HTR-8/SVneo (cell line): ENCODE results near the gene P3H3.

ENCODE experiments used
- DNase-seq: peaks from one replicate; pipeline ENCODE4 v3.0.0; 2011; ENCODE audit warnings: low spot score, mixed read lengths; ENCODE audit not compliant: insufficient read length
- FAIRE-seq: peaks from 2 replicates; lab custom pipeline; 2011; peaks lifted over from hg19 to GRCh38; lab: Jason Lieb, UNC

P3H3 gene, protein sequence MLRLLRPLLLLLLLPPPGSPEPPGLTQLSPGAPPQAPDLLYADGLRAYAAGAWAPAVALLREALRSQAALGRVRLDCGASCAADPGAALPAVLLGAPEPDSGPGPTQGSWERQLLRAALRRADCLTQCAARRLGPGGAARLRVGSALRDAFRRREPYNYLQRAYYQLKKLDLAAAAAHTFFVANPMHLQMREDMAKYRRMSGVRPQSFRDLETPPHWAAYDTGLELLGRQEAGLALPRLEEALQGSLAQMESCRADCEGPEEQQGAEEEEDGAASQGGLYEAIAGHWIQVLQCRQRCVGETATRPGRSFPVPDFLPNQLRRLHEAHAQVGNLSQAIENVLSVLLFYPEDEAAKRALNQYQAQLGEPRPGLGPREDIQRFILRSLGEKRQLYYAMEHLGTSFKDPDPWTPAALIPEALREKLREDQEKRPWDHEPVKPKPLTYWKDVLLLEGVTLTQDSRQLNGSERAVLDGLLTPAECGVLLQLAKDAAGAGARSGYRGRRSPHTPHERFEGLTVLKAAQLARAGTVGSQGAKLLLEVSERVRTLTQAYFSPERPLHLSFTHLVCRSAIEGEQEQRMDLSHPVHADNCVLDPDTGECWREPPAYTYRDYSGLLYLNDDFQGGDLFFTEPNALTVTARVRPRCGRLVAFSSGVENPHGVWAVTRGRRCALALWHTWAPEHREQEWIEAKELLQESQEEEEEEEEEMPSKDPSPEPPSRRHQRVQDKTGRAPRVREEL

DNA sequence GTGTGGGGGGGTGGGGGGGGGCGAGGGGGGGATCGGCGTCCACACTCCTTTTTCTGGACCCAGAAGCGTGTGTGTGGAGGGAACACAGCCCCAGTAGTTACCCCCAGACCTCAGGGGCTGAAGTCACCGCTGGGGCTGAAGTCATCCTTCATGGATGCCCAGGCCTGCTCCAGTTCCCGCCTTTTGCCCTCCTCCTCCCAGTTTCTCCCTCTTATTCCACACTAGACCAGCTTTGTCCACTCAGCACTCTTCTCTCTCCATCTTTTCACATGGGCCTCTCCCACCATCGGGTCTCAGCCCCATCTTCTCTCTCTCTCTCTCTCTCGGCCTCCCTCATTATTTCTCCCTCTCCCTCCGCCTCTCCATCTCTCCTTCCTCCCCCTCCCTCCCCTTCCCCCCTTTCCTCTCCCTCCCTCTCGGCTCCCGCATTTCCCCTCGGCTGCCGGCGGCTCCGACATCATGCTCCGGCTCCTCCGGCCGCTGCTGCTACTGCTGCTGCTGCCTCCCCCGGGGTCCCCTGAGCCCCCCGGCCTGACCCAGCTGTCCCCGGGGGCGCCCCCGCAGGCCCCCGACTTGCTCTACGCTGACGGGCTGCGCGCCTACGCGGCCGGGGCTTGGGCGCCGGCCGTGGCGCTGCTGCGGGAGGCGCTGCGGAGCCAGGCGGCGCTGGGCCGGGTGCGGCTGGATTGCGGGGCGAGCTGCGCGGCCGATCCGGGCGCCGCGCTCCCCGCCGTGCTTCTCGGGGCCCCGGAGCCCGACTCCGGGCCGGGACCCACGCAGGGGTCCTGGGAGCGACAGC, at the start of gene P3H3:
Gene P3H3, plus strand, starts transcription at position 426 of the 799 bp plus-strand sequence. Its CDS starts 34 bp downstream, at position 460.
- peak; percentile 86 for FAIRE-seq
- peak; percentile 72 for DNase-seq

DNA sequence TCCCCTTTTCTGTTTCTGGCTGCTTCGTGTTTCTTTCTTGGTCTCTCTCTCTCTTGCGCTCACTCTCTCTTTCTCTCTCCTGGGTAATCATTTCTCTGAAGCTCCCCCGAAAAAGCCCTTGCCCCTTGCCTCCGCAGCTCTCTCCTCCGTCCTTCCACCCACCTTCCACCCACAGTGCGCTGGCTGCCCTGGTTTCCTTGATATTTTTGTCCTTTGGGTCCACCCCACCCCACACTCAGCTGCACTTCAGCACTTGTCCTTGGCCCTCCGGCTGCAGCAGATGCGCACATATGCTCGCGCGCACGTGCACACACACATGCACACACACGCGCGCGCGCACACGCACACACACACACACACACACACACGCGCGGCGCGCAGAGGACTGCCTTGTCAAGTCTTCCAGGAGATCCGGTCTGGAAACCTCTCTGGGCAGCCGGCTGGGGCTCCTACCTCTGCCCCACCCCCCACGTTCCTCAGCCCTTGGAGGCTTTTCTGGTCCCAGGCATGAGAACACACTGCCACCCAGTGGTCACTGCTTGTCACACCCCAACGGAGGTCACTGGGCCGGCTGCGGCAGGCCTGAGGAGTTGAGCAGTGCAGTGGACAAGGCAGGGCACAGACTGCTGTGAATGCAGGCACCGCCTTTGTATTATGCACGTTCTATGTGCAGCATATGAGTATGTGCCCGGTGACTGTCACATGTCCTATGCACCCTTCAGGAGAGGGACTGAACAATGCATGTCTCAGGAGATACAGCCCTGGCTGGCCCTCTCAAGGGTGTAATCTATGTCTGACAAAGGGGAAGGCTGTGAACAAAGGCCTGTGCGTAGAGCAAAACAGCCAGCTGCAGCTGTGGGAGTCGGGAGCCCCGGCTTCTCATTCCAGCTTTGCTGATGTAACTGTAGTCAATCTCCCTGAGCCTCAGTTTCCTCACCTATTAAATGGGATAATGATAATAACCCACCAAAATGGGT, 49.3 kb upstream of the P3H3 start:
- FAIRE-seq, result peak; percentile 99

DNA sequence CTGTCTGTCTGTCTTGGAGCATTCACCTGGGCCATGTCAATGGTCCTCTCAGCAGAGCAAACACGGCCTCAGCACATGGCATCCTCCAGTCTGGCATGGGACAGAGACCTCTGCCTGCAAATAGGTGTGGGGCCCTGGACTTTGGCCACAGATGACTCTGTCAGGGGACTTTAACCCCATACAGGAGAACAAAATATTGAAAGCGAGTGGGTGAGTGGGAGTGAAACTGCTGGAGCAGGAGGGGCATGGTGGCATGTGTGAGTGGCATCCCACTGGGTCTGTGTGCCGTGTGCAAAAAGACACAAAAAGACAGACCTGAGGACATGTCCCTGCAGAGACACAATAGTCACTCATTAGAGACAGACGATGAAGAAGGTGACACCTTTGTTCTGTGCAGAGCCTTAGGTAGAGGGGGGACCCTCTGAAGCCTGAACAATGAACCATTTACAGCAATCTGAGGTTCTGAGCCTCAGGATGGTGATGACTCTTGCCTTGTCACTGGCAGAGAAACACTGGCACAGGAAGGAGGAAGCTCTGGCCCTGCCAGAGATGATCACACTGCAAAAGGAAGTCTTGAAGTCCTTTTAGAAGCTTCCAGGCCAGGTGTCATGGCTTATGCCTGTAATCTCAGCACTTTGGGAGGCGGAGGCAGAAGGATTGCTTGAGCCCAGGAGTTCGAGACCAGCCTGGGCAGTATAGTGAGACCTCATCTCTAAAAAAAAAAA, 48.3 kb upstream of the P3H3 start:
- FAIRE-seq (peak; percentile 81), DNase-seq (no peak)

More for the DNA sequence above, 49.3 kb upstream of the P3H3 start:
- peak; percentile 94 for DNase-seq

DNA sequence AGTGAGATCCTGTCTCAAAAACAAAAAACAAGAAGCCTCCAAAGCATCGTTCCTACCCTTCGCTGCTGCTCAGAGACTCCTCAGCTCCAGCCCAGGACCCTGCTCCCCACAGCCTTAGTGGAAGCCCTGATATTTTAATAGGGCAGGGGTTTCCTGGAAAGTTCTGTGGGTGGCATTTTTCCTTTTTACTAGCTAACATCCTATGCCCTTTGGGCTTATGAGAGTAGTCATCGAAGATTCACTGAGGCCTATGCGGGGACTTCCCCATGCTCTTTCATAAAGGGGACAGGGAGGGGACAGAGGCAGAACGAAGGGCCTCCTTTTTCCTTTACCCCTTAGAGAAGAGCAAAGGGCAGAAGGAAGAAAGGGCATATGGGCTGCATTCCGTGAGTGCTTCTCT, 47.6 kb upstream of the P3H3 start:
- no peak for DNase-seq
- FAIRE-seq, result no peak

DNA sequence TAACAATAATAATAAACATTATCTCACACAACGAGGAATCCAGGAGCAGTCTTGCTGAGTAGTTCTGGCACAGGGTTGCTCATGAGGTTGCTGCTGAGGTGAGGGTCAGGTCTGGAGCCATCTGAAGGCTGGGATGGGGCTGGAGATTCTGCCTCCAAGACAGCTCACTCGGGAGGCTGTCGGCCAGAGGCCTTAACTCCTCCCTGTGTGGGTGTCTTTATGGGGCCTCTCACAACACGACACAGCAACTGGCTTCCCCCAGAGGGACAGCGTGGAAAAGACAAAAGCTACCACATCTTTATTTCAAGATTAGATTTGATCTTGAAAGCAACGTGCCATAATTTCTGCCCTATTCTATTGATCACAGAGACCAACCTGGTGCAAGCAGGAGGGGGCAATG, 46.1 kb upstream of the P3H3 start:
- no peak for FAIRE-seq
- no peak for DNase-seq

DNA sequence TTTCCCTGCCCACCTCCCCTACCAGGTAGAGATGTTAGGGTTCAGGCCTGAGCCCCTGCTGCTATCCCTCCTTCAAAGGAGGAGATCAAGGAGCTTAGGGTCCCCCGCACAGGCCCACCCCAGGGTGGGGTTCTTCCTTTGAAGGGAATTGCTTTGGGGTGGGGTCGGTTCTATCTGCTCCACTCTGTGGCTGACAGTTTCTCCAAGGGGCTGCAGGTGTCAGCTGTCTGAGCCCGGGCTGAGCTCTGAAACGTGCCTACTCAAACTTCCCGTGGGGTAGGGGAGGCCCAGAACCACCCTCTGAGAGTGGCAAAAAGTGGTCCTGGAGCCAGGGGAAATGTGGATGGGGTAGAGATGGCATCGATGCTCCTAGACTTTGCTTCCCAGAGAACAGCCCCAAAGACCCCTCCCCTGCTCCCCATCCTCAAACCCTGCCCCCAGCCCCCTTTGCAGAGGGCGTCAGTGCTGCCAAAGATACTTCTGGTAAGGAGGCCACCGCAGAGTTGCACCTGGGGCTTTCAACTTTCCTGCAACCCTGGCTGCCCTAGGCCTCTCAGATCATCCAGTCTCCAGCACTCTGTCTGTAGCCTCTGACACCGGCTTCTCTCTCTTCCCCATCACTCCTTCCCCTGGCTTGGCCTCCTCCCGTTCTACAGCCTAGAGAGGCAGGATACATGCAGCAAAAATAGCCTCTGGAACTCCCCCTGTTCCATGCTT, 45.2 kb upstream of the P3H3 start:
- DNase-seq (no peak), FAIRE-seq (no peak)

DNA sequence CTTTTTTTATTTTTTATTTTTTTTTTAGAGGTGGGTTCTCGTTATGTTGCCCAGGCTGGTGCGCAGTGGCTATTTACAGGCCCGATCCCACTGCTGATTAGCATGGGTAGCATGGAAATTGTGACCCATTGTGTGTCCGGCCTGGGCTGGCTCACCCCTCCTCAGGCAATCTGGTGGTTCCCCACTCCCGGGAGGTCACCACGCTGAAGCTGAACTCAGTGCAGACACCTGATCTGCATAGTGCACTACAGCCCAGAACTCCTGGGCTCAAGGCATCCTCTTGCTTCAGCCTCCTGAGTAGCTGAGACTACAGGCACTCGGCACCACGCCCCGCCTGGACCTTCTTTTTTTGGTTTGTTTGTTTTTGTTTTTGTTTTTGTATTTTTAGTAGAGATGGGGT, 44.4 kb upstream of the P3H3 start:
- no peak for DNase-seq
- FAIRE-seq, result no peak

DNA sequence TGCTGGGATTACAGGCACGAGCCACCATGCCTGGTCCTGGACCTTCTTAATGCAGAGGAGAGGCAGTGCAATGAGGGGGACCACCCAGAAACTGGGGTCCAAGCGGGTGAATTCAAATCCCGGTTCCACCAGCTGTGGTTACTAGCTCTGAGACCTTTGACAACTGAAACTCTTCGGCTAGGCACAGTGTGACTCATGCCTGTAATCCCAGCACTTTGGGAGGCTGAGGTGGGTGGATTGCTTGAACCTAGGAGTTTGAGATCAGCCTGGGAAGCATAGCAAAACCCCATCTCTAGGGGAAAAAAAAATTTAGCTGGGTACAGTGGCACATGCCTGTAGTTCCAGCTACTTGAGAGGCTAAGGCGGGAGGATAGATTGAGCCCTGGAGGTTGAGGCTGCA, 43.9 kb upstream of the P3H3 start:
- FAIRE-seq (no peak), DNase-seq (no peak)

DNA sequence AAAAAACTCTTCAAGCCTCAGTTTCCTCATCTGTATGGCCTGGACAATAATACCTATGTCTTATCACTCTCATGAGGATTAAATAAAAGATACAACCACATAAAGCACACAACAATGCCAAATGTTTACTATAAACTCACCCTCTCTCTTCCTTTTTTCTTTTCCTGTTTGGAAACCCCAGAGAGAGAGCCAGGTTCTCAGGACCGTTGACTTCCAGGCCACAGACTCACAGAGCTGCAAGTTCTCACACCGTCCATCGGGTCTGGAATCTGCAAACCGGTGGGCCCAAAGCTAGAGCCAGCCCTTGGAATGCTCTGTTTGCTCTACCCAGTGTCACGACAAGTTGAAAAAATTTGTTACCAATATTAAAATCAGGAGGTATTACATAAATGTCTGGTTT, 43.4 kb upstream of the P3H3 start:
- DNase-seq, result no peak
- FAIRE-seq, result no peak

DNA sequence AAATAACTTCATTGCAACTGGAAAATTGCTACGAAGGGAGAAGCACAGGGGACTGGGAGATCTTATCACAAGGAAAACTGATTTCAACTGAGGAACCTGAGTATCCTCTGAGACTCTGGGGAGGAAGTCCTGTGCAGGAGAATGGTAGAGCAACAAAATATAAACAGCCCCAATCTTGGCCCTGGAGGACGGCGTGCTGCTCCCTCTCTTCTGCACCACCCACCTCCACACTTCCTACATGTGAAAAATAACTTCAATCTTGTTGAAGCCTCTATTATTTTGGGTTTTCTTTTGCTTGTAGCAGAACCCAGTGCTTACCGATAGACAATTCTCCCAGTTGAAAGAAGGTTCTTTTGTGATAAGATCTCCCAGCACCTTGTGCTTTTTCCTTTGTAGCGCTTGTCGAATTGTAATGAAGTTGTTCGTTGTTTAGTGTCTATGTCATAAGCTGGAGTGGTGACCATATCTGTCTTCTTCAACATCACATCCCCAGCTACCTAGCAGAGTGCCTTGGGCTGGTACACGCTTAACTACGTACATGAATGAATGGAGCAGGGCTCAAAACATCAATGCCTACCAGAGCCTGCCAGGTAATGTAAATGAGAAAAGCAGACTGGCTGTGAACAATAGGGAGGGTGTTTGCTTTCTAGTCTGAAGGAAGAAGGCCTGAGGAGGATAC, 41.7 kb upstream of the P3H3 start:
- DNase-seq (no peak), FAIRE-seq (peak; percentile 4)

DNA sequence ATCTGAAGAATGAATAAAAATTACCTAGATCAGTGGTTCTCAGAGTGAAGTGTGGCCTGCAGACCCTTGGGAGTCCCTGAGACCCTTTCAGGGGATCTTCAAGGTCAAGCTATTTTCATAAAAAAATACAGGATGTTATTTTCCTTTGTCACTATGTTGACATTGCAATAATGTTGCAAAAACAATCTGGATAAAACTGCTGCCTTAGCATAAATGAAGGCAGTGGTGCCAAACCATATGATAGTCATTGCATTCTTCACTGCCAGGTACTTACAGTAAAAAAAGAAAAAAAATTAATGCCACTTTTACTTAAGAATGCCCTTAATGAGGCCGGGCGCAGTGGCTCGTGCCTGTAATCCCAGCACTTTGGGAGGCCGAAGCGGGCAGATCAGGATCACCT, 40.9 kb upstream of the P3H3 start:
- DNase-seq, result no peak
- FAIRE-seq, result no peak

DNA sequence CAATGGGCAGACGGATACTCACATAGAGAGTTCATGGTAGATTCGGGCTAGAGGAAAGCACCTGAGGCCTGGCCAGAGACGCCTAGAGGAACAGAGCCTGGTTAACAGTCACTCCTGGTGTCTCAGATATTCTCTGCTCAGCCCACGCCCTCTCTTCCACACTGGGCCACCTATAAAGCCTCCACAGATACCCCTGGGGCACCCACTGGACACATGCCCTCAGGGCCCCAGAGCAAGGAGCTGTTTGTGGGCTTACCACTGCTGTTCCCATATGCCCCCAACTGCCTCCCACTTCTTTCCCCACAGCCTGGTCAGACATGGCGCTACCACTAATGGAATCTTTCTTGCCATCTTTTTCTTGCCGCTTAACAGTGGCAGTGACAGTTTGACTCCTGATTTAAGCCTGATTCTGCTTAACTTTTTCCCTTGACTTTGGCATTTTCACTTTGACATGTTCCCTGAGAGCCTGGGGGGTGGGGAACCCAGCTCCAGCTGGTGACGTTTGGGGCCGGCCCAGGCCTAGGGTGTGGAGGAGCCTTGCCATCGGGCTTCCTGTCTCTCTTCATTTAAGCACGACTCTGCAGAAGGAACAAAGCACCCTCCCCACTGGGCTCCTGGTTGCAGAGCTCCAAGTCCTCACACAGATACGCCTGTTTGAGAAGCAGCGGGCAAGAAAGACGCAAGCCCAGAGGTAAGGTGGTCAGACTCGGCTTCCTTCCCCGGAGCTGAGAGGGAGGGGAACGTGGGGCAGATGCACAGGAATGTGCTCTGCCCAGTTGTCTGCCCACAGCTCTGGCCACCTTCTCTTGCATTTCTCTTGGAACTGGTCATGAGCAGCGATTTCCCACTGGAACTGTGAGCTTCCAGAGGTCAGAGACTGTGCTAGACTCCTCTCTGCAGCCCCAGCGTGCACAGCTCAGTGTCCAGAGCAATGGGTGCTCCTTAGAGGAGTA, 39.0 kb upstream of the P3H3 start, which contains the start of gene CD4:
Gene CD4, plus strand, starts transcription at position 557 of the 953 bp plus-strand sequence. CDS start 10,611 bp downstream, outside the sequence.
- no peak for FAIRE-seq
- DNase-seq, result no peak

DNA sequence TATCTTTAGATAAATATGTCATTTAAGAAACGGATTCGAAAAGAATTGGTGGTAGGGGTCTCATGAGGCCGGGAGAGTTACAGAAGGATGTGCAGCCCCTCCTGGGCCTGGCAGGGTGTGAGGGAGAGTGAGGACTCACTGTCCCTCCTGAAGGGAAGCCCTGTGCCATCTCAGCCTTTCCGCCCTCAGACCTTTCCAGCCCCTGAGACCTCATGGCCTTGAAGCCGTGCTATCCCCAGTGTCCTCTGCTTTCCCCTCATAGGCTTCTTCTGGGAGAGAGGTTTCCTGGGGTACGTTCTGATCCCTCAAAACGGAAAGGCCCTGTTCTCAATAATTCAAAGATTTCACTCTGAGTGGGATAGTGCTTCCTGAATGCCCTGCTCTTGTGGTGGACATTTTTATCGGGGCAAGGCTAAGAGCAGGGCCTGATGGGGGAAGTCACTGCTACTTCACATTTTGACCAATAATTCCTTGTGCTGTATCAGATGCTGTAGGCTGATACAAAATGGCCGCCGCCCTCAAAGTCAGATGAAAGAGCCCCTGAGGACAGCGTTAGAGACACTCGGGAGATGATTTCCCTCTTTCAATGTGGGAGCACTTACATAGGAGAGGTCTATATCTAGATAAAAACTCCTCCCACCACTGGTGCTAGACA, 37.6 kb upstream of the P3H3 start:
- DNase-seq (no peak), FAIRE-seq (no peak)

DNA sequence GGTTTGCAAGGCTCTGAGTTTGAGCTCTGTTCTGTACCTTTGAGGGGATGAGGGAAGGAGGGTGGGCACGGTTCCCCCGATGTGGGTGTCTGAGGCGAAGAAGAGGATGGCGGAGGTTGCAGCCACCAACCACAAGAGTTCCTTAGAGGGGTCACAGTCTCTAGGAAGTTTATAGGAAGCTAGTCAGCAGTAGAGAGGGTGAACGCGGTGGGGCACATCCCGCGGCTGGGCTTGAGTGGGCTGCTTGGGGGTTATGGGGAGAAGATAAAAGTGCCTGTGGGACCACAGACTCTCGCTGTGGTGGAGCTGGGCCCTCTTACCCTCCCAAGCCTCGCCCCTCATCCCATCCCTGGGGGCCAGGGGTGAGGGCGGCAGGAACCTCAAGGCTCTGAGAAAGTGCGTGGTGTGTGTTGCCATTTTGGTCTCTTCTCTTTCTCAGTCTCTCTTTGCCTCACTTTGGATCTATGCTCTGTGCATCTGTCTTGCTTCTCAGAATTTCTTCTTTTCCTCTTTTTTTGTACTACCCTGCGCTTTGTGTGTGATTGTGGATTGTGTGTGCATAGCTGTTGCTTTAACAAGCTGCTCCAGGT, 36.2 kb upstream of the P3H3 start:
- no peak for DNase-seq
- no peak for FAIRE-seq

DNA sequence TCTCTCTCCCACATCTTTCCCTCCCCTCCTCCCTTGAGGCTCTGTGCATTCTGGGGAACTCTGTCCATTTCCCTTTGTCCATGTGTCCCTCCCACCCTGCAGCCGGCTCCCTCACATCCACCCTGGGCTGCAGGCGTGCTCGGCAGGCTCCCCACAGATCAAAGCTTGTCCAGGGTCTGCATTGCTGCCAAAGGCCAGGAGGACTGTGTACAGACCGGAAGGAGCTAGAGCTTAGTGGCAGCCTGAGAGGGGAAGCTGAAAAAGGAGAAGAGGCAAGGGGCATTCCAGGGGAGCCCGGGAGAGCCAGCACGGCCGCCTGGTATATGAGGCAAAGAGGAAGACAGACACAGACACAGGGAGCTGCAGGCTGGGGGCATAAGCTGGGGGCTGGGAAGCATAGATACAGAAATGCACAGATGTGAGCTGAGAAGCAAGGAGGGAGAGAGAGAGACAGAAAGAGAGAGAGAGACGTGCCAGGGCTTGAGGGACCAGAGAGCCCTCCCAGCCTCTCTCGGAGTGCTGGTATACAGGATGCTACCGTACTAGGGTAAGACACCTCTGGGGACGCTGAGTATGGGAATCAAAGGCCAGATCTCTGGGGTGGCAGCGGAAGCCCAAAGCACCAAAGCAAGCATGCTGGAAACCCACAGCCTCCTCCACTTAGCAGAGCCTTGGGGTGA, 35.5 kb upstream of the P3H3 start:
- no peak for FAIRE-seq
- DNase-seq, result no peak
